Fibroblast of skin of right biceps (primary cell): ENCODE results near the gene OR2V2.

ENCODE experiments used
- DNase-seq: peaks from one replicate; pipeline ENCODE4 v3.0.0-alpha.2; 2013

The OR2V2 gene

DNA sequence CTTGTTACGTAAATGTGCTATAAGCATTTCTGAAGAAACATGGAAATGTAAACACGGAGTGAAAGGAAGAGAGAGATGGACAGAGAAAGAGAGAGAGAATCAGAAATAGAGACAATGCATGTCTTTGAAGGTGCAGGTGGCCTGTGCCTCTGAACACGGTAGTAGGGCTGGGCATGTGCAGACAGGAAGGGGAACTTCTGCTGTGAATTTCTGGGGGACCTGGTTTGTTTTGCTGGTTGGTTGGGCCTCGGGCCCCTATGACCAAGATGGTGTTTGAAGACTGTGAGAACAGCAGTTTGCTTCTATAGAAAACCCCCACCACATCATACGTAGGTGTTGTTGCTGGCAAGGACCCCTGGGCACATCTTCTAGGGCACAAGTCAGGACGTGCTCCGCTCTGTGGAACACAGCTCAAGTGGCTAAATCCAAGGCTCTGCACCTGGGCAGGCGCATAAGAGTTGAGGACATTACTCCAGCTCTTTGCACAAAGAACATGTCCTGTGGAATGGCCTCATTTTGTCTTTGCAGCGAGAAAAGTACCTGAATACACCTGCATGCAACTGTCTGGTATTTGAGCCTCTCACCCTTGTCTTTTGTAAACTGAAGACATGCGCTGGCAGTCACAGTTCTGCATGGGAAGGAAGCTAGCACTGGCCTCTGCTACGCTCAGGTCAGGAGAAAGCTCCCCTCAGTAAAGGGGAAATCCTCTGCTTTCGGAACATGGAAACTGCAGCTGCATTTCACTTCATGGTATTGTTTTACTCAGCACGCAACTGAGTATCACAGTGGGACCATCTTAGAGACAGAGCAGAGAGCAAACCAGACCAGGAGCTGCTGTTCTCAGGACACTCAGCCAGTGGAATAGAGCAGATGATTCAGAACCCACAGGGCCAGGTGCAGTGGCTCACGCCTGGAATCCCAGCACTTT lies 2.7 kb downstream of the OR2V2 start:
- DNase-seq: no peak

DNA sequence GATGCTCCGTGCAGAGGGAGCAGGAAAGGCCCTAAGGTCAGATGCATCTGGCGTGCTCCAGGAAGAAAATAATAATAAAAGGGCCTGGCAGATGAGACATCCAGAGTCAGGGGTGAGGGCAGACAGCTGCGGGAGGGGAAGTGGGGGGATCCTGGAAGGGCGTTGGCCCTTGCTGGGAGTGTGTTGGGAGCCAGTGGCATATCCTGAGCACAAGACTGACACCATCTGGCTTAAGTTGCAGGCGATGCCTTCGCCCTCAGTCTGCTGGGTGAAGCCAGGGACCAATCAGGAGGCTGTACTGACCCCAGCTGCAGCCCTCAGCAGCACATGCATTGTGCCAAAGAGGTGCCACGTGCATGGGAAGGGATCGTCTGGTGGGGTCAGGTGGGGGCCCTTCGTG lies 3.8 kb downstream of the OR2V2 start:
- no peak for DNase-seq

DNA sequence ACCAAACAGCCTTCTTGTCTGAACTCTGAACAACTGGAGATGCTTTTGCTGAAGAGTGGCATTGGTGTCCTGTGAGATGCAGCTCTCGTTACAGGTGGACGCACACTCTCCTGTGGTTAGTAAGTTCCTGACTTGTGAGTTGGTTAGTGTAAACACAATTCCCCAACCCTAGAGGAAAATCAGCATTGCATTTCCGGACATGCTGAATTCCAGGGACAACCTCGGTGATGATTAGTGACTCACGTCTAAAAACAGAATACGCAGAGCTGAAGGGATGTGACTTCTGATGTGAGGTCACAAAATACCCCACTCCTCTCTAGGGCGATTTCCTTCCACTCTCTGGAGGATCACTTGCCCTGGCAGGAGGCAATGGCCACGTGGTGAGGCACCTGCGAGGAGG lies 5.0 kb downstream of the OR2V2 start:
- no peak for DNase-seq

GRCh38 chr5:181153814-181154213 lies 6.4 kb downstream of the OR2V2 start:
- DNase-seq: no peak

DNA sequence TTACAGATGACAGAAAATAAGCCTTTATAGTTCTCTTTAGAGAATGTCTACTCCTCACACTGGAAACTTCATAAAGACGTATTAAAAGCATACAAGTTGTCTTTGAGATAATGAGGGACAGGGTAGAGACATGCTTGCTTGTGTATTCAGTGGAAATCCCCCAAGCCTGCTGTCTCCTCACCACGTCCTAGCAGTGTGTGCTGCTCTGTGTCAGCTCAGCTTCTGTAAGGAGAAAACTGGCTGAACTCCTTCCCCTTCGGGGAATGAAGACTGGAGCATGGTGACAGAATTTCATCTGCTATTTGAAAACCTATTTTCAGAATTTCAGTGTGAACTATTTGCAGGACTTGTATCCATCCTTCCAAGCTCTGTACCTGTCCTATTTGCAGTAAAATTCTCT lies 9.4 kb downstream of the OR2V2 start:
- no peak for DNase-seq

- DNase-seq: no peak
Measured at GRCh38 chr5:181158869-181159268, 11.5 kb downstream of the OR2V2 start.

DNA sequence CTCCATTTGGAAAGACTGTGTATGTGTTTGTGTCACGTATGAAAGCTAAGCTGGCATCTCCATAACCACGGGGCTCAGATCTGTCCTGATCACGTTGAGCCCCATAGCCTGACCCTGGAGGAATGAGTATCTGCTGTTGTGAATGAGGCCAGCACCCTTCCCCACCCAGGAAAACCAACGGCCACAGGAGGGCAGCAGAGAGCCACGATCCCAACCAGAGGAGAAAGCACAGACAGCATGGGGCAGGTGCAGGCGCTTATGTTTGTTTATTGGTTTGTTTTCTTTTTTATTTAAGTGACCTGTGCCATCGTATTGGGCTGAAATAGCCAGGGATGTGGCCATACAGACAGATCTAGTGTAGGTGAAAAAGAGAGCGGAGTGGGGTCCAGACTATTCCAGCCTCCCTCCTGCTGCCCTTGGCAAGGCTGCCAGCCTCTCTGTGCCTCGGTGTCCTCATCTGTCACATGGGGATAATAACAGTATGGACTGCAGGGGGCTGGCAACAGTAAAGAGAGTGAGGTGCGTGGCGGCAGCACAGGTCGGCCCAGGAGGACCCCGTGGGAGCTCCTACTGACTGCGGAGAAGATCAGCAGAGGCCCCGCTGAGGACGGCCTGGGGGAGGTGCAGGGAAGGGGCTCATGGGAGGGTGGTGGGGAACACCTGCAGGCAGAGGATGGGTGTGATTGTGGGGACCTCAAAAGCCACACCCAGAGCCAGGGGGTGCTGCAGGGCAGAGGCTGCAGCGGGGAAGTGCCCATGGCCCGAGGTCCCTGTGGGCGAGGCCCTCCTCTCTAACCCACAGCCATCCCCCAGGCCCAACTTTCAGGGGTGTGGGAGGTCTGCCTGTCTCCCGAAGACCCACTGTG lies 12.1 kb downstream of the OR2V2 start:
- DNase-seq: peak; percentile 73

- peak; percentile 63 for DNase-seq
Measured at GRCh38 chr5:181160152-181160754, 12.9 kb downstream of the OR2V2 start.

DNA sequence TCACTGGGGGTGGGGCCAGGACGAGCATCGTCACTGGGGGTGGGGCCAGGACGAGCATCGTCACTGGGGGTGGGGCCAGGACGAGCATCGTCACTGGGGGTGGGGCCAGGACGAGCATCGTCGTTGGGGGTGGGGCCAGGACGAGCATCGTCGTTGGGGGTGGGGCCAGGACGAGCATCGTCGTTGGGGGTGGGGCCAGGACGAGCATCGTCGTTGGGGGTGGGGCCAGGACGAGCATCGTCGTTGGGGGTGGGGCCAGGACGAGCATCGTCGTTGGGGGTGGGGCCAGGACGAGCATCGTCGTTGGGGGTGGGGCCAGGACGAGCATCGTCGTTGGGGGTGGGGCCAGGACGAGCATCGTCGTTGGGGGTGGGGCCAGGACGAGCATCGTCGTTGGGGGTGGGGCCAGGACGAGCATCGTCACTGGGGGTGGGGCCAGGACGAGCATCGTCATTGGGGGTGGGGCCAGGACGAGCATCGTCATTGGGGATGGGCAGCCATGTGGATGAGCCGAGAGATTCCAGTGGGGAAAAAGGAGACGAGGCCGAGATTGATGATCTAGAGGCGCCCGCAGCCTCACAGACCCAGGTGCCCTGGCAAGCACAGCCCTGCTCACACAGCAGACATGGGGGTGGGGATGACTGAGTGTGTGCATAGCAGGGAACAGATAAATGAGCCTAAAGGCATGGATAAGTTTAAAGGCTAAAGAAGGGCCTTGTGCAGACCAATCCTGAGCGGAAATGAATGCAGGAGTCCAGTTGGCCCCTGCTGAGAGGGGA lies 13.6 kb downstream of the OR2V2 start:
- DNase-seq: peak; percentile 75

DNA sequence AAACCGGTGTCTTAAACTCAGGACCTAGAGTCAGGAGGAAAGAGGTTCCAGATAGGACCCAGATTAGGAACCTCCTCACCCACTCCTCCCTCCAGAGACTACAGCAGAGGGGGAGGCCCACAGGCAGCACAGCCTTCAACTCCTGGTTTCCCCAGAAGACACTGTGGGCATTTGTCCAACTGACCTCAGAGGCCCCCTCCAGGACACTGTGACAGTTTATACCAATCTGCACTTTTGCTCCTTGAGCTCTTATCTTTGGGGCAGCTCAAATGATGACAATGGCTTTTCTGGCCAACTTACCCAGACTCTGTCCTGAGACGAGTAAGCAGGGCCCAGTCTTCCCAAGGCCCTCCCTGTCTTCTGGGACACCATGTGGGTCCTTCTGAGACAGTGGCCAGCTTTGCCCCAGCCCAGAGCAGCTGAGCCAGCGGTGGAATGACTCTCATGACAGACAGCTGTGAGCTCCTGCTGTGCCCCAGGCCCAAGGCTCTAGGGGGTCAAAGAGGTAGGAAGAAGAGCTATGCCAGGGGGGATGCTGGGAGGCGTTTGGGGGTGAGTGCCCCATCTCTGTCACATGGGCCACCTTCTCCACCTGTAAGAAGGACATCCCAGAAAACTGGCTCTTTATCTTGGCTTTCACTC lies 14.3 kb downstream of the OR2V2 start:
- DNase-seq: no peak

DNA sequence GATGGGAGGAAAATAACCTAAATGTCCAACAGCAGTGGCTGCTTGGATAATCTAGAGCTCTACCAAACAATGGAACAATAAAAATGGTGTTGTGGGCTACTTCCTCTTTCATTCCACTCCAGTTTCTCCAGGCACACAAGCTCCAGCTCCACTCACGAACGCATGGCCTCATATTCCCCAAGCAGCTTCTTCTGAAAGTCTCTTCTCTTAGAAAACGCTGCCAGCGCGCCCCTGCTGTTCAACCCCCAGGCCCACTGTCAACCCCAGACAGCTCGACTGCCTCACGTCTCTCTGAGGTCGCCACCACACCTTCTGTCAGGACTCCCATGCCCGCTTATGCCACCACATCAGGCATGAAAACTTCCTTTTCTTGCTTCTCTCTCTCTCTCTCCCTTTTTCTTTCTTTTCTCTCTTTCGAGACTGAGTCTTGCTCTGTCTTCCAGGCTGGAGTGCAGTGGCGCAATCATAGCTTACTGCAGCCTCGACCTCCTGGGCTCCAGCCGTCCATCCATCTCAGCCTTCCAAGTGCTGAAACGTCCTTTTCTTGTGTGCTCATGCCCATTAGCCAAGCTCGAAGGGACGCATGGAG lies 16.2 kb downstream of the OR2V2 start:
- no peak for DNase-seq

DNA sequence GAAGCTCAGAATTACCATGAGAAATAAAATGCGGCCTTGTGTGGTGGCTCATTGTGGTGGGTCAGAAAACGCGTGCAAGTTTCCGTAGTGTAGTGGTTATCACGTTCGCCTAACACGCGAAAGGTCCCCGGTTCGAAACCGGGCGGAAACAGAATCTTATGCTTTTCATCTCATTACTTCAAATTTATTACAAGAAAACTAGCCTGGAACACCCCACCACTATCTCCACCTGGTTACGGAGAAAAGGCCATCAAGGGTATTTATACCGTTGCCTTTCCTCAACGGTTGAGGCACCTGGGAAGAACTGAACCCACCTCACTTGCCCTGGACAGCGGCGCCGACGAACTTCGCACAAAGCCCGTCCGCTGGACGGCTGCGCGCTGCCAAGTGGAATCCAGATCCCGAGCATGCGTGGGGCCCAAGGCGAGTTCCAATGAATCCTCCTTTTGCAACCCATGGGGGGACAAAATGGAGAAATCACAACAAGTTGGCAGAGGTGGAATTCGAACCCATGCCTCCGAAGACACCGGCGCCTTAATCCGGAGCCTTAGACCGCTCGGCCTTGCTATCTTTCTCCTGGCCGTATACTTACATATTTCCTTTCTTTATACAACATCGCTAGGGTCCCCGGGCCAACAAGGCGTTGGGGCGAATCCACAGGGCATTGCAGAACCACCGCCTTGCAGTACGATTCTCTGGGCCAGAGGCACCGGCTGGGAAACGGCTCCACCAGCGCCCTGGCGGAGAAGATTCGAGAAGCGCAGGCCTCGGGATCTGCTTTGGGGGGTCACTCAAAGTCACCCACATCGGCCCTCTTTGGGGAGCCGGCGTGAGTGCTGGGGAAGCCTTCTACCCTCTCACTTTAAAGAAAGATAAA lies 16.9 kb downstream of the OR2V2 start:
- DNase-seq: peak; percentile 69

GRCh38 chr5:181166812-181167733 lies 19.7 kb downstream of the OR2V2 start:
- DNase-seq: no peak

GRCh38 chr5:181167814-181168488 lies 20.6 kb downstream of the OR2V2 start:
- no peak for DNase-seq

DNA sequence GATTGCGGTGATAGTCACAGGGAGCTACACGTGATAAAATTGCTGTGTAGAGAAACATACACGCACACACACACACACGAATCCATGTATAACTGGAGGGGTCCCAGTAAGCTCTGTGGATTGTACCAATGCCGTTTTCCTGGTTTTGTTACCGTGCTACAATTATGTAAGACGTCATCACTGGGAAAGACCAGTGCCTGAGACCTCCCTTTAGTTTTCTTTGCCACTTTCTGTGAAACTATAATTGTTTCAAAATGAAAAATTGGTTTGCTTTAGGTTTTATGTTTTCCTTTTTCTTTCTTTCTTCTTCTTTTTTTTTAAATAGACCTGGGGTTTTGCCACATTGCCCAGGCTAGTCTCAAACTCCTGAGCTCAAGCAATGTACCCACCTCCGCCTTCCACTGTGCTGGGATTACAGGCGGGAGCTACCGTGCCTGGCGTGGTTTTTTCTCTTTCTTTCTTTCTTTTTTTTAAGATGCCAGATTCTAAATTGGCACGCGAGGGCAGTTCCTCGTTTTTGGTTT lies 21.3 kb downstream of the OR2V2 start:
- no peak for DNase-seq

GRCh38 chr5:181169459-181170236 lies 22.3 kb downstream of the OR2V2 start:
- DNase-seq: peak; percentile 83

DNA sequence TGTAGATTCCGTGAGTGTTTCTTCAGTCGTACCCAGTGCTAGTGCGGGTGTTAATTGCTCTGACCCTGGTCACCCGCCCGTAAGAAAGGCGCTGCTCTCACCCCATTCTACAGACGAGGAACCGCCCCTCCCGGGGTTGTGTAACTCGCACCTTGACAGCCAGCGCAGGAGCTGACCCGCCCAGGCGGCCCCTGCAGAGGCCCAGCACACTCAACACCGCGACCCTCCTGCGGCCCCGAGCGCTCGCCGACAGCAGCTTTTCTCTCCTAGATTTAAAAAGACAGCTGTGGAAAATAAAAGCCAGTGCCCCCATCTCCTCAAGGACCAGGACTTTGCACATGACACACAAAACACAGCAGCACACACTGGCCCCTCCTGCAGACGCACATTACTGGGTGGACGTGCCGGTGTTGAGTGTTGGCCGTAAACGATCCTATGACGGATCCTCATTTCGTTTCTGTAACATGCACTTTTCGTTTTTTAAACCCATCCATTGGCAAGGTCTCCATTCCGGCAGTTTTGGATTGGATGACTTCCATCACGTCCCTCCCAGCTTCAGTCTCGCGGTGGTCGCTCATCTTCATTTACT lies 22.9 kb downstream of the OR2V2 start:
- no peak for DNase-seq
